MCF 10A (cell line): ENCODE results near the gene ZNF22. TPM values are rescaled to one million over a fixed set of nuclear protein-coding genes. Genes with fewer than 3 reads are reported as not detected.

ENCODE experiments used
- BruUV-seq: library from RNA; stranded (reverse); fragments of 400-500 nt; replicated peaks from 2 replicates; lab custom pipeline; 2021; lab: Mats Ljungman, UMichigan
- CTCF ChIA-PET: fragments of 300-600 bp; sonication (Branson Sonifier 250); formaldehyde crosslinking; extraction: SDS; loops from one replicate; lab custom pipeline; 2021; ENCODE audit warnings: antibody characterized with exemption, inconsistent platforms; lab: Yijun Ruan, JAX
- POLR2A ChIA-PET: fragments of 300-600, 350-650 bp; sonication (Branson Sonifier 250); formaldehyde crosslinking; extraction: SDS; loops from one replicate; lab custom pipeline; 2020; ENCODE audit warnings: antibody characterized with exemption, inconsistent platforms; lab: Yijun Ruan, JAX
- DNase-seq: peaks from one replicate; pipeline ENCODE4 v3.0.0-alpha.2; 2018; ENCODE audit not compliant: unreplicated experiment
- H3K27ac Mint-ChIP-seq: one replicate; pipeline ENCODE4 v1.8.0; 2022; ENCODE audit warnings: mild to moderate bottlenecking, low read depth, mixed read lengths; ENCODE audit not compliant: unreplicated experiment
- H3K27me3 Mint-ChIP-seq: one replicate; pipeline ENCODE4 v1.8.0; 2022; ENCODE audit warnings: mixed read lengths; ENCODE audit not compliant: insufficient read depth, unreplicated experiment
- H3K36me3 Mint-ChIP-seq: one replicate; pipeline ENCODE4 v1.8.0; 2022; ENCODE audit warnings: mild to moderate bottlenecking, moderate library complexity, mixed read lengths; ENCODE audit not compliant: insufficient read depth, unreplicated experiment
- H3K4me1 Mint-ChIP-seq: one replicate; pipeline ENCODE4 v1.8.0; 2022; ENCODE audit warnings: mixed read lengths; ENCODE audit not compliant: insufficient read depth, unreplicated experiment
- H3K4me3 Mint-ChIP-seq: one replicate; pipeline ENCODE4 v1.8.0; 2022; ENCODE audit warnings: mild to moderate bottlenecking, moderate library complexity, mixed read lengths; ENCODE audit not compliant: unreplicated experiment
- H3K9me3 Mint-ChIP-seq: one replicate; pipeline ENCODE4 v1.8.0; 2022; ENCODE audit warnings: mixed read lengths; ENCODE audit not compliant: unreplicated experiment
- CTCF ChIP-seq: fragments of 200-600 bp; IDR thresholded peaks from one replicate; pipeline ENCODE4 v1.8.0; 2022; ENCODE audit warnings: antibody characterized with exemption, mild to moderate bottlenecking; ENCODE audit not compliant: unreplicated experiment
- intact Hi-C: fragments of 100-400 bp; cut with micrococcal nuclease; formaldehyde crosslinking; loops from 2 replicates; pipeline ENCODE4 v1.14.1; 2022
- total RNA-seq: library from RNA; stranded (reverse); gene quantifications from 2 replicates; pipeline ENCODE4 v1.2.3, GENCODE V29; 2022

The ZNF22 gene
- total RNA-seq, 1 experiment from 2014 or later: 8.5 TPM

- Mint-ChIP-seq H3K9me3 (no peaks in the 10 kb centered on the region), H3K27ac (no peak overlapping the region)
- TF ChIP-seq CTCF: no peak
Observed at GRCh38 chr10:44982496-44982895, 18.2 kb upstream of the ZNF22 start.

GRCh38 chr10:44983066-44983894 lies 17.4 kb upstream of the ZNF22 start:
- Mint-ChIP-seq H3K36me3 (peaks cover 6% of the 10 kb centered on the region), H3K4me1 (peaks cover 30% of the 10 kb centered on the region), H3K27me3 (no peaks in the 10 kb centered on the region), H3K4me3 (no peak overlapping the region), H3K27ac (no peak overlapping the region), H3K9me3 (no peaks in the 10 kb centered on the region)
- no TSS peak for BruUV-seq
- CTCF ChIA-PET: interaction anchor here (0.6 kb wide), 1 partner anchor 12 kb away, joined by 3 read pairs; no protein-coding TSS in a partner anchor
- no peak for TF ChIP-seq CTCF
- intact Hi-C loops: no loop called here
- POLR2A ChIA-PET: interaction anchor here (0.6 to 0.7 kb wide), 2 partner anchors 112 to 531 kb away, joined by 3 read pairs; no protein-coding TSS in a partner anchor
- no peak for DNase-seq

More at GRCh38 chr10:44982496-44982895, 18.2 kb upstream of the ZNF22 start:
- CTCF ChIA-PET: interaction anchor here (0.8 kb wide), 1 partner anchor 13 kb away, joined by 4 read pairs; no protein-coding TSS in a partner anchor
- no TSS peak for BruUV-seq
- intact Hi-C loops: no loop called here
- H3K27me3 Mint-ChIP-seq: no peaks in the 10 kb centered on the region
- peaks cover 30% of the 10 kb centered on the region for H3K4me1 Mint-ChIP-seq
- H3K4me3 Mint-ChIP-seq: no peak overlapping the region
- POLR2A ChIA-PET: interaction anchor here (0.7 kb wide), 1 partner anchor 532 kb away, joined by 3 read pairs; no protein-coding TSS in a partner anchor
- DNase-seq: no peak
- peaks cover 6% of the 10 kb centered on the region for H3K36me3 Mint-ChIP-seq

GRCh38 chr10:44983895-44984278 lies 16.8 kb upstream of the ZNF22 start:
- Mint-ChIP-seq H3K36me3 (peaks cover 6% of the 10 kb centered on the region), H3K4me1 (peaks cover 24% of the 10 kb centered on the region), H3K27me3 (no peaks in the 10 kb centered on the region), H3K9me3 (no peaks in the 10 kb centered on the region), H3K4me3 (no peak overlapping the region), H3K27ac (no peak overlapping the region)
- BruUV-seq: no TSS peak
- ChIA-PET POLR2A (interaction anchor here (0.6 kb wide), 1 partner anchor 113 kb away, joined by 3 read pairs; no protein-coding TSS in a partner anchor), CTCF (interaction anchor here (0.6 kb wide), 1 partner anchor 11 kb away, joined by 3 read pairs; no protein-coding TSS in a partner anchor)
- no peak for TF ChIP-seq CTCF
- intact Hi-C loops: no loop called here
- no peak for DNase-seq

GRCh38 chr10:44984671-44985101 lies 16.0 kb upstream of the ZNF22 start:
- H3K4me3 Mint-ChIP-seq: no peak overlapping the region
- H3K27me3 Mint-ChIP-seq: no peaks in the 10 kb centered on the region
- TF ChIP-seq CTCF: no peak
- H3K36me3 Mint-ChIP-seq: no peaks in the 10 kb centered on the region
- POLR2A ChIA-PET: no interaction called here
- BruUV-seq: no TSS peak
- CTCF ChIA-PET: interaction anchor here (0.8 kb wide), 1 partner anchor 283 kb away, joined by 4 read pairs; no protein-coding TSS in a partner anchor
- no peaks in the 10 kb centered on the region for H3K9me3 Mint-ChIP-seq
- H3K4me1 Mint-ChIP-seq: peaks cover 18% of the 10 kb centered on the region
- intact Hi-C loops: no loop called here
- no peak overlapping the region for H3K27ac Mint-ChIP-seq
- DNase-seq: no peak
